ENCODE results near the gene TMEM61.

- TF ChIP-seq CTCF (IDR thresholded peaks at IDR 0.05; ENCODE audit: low read length) = no peak
- TF ChIP-seq EZH2 (optimal IDR thresholded peaks at IDR 0.05; ENCODE audit: low read depth, low read length) = no peak
Observed at GRCh38 chr1:54996869-54997710, 16.7 kb downstream of the TMEM61 start.
